NCI-H146 treated with DMSO at 0.1 percent for 48 hours (cell line): ENCODE data around the gene PTPN3.
"Not testable (repeated sequence)": the region's sequence is repeated elsewhere in the genome, so short reads cannot be mapped to it uniquely, and the experiment has no call there.

Source experiments
- DNase-seq: peaks from one replicate; lab custom pipeline; 2025; ENCODE audit not compliant: unreplicated experiment; lab: John Stamatoyannopoulos, UW

The PTPN3 gene, protein sequence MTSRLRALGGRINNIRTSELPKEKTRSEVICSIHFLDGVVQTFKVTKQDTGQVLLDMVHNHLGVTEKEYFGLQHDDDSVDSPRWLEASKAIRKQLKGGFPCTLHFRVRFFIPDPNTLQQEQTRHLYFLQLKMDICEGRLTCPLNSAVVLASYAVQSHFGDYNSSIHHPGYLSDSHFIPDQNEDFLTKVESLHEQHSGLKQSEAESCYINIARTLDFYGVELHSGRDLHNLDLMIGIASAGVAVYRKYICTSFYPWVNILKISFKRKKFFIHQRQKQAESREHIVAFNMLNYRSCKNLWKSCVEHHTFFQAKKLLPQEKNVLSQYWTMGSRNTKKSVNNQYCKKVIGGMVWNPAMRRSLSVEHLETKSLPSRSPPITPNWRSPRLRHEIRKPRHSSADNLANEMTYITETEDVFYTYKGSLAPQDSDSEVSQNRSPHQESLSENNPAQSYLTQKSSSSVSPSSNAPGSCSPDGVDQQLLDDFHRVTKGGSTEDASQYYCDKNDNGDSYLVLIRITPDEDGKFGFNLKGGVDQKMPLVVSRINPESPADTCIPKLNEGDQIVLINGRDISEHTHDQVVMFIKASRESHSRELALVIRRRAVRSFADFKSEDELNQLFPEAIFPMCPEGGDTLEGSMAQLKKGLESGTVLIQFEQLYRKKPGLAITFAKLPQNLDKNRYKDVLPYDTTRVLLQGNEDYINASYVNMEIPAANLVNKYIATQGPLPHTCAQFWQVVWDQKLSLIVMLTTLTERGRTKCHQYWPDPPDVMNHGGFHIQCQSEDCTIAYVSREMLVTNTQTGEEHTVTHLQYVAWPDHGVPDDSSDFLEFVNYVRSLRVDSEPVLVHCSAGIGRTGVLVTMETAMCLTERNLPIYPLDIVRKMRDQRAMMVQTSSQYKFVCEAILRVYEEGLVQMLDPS

DNA sequence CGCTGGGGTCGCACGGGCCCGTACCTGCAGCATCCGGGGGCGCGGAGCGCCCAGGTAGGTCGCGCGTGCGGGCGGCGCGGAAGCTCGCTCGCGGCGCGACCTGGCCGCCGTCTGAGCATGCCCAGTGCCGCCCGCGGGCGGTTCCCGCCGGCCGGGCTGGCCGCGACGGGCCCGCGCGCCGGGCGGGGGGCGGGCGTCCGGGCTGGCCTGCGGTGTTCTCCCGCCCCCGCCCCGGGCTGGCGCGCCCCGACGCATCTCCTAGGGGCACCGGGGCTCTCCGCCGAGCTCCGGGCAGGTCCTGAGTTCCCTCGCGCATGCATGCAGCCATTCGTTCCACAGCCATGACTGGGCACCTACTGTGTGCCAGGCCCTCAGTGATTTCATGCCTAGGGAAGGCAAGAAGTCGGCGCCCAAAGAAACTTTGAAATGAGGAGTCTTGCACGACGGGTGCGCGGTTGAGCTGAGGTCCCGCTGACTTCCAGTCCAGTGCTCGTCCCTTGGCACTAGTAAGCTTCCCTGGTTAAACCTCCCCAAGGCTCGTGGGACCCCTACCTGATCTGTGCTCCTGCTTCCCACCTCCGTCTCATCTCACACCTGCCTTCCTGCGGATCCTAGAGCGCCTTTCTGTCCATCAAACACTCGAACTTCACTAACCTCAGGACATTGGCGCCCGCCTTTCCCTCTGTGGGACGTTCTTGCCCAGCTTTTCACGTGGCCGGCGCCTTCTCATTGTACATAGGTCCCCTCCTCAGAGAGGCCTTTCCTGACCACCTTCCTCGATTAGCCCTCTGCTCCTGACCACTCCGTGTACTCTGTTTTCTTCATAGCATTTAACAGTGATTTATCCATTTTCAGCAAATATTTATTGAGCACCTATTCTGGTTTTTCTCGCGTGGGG lies at the start of gene PTPN3:
TSS of gene PTPN3 (minus strand) at position 113 of the 898 bp plus-strand sequence. CDS start 34,873 bp downstream, outside the sequence.
- no peak for DNase-seq

DNA sequence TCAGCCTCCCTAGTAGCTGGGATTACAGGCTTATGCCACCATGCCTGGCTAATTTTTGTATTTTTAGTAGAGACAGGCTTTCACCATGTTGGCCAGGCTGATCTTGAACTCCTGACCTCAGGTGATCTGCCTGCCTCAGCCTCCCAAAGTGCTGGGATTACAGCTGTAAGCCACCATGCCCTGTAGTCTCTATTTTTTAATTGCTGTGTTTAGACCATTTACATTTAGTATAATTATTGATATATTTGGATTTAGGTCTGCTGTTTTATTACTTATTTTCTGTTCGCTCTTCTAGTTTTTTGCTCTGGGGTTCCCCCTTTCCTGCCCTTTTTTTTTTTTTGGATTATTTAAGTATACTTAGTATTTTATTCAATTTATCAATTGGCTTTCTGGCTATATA lies 46.8 kb upstream of the PTPN3 start:
- DNase-seq, result not testable (repeated sequence)

DNA sequence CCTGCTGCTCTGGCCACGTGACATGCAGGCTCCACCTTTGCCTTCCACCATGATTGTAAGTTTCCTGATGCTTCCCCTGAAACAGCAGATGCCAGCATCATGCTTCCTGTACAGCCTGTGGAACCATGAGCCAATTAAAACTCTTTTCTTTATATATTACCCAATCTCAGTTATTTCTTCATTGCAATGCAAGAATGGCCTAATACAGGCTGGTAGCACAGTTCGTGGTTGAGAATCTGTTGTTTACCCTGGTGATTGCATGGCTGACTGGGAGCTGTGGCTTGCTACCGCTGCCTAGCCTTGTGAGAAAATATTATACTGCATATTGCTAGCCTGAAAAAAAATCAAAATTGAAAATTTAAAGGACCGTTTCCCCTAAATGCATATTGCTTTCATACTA lies 44.8 kb upstream of the PTPN3 start:
- DNase-seq, result no peak

GRCh38 chr9:109538346-109538745 lies 40.2 kb upstream of the PTPN3 start:
- DNase-seq, result no peak

- DNase-seq, result no peak
Observed at GRCh38 chr9:109537288-109537687, 39.2 kb upstream of the PTPN3 start.

GRCh38 chr9:109536859-109537258 lies 38.8 kb upstream of the PTPN3 start:
- DNase-seq, result no peak

DNA sequence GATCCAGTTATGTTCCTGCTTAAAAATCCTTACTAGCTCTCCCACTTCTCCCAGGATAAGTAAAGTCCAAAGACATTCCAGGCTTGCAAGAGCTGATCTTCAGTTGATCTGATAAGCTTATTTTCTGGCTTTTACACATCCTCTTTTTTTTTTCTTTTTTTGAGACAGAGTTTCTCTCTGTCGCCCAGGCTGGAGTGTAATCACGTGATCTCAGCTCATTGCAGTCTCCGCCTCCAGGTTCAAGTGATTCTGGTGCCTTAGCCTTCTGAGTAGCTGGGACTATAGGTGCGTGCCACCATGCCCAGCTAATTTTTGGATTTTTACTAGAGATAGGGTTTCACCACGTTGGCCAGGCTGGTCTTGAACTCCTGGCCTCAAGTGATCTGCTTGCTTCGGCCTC lies 37.3 kb upstream of the PTPN3 start:
- no peak for DNase-seq

GRCh38 chr9:109534151-109534550 lies 36.0 kb upstream of the PTPN3 start:
- DNase-seq, result no peak

DNA sequence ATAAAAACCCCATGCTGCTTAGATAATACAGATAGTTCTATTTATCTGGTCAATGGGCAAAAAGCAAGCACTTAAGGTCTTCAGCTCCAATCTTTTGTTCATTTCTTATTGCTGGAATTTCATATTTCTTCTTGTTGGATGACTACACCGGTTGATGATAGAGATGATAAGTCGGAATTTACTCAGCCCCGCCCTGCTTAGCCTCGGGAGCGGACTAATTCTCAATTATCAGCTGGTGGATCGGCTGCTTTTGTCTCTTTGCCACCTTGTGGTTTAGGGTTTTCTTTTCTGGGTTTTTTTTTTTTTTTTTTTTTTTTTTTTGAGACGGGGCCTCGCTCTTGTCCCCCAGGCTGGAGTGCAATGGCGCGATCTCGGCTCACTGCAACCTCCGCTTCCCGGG lies 34.5 kb upstream of the PTPN3 start:
- not testable (repeated sequence) for DNase-seq

DNA sequence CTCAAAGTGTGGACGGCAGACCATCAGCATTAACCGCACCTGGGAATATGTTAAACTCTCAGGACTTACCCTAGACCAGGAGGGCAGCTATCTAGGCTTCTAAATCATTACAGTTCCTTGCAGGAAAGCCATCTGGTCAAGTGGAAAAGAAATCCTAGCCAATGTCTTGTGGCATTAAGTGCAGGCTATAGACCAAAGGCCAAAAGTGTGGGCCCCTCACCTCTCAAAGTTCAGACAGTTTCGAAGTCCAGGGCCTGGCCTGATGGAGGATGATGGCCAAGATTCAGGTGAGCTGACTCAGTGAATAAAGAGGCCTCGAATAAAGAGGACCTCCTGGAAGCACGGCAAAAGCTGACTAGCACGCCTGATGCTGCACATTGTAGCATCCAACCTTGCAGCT lies 24.0 kb upstream of the PTPN3 start:
- DNase-seq, result no peak

GRCh38 chr9:109520475-109521132 lies 22.5 kb upstream of the PTPN3 start:
- peak; percentile 47 for DNase-seq

DNA sequence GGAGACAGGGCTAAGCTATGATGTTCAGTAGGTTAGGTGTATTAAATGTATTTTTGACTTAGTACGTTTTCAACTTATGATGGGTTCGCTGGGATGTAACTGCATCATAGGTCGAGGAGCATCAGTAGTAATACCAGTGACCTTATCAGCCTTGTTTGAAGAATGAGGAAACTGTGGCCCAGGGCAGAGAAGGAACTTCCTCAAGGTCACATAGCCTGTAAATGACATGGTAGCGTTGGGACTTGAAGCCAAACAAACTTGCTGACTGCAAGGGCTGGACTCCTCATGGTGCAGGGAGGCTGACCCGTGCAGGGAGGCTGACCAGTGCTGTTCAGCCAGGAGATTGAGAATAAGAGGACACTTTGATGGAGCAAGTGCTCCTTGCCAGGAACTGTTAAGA lies 21.3 kb upstream of the PTPN3 start:
- DNase-seq, result no peak

- DNase-seq, result no peak
Observed at GRCh38 chr9:109518621-109519335, 20.7 kb upstream of the PTPN3 start.

DNA sequence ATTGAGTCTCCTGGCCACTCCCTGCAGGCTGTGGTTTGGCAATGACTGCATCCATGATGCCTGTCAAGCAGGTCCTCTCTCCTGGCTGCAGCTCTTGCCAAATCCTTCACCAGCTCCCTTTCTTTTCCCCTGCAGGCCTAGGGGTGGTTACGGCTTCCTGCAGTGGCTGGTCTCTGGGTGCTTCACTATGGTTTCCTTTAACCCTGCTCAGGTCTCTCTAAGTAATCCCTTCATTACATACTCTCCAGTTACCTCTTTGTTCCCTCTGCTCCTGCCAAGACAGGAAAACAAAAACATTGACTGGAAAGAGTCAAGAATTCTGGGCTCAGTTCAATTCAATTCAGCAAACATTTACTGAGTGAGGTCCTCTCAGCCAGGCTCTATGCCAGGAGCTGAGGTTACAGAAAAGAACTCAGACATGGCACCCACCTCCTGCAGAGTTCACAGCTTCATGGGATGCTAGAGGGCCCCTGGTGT lies 19.8 kb upstream of the PTPN3 start:
- DNase-seq, result no peak

GRCh38 chr9:109513871-109514270 lies 15.8 kb upstream of the PTPN3 start:
- DNase-seq, result no peak

GRCh38 chr9:109512170-109512756 lies 14.2 kb upstream of the PTPN3 start:
- DNase-seq, result no peak

DNA sequence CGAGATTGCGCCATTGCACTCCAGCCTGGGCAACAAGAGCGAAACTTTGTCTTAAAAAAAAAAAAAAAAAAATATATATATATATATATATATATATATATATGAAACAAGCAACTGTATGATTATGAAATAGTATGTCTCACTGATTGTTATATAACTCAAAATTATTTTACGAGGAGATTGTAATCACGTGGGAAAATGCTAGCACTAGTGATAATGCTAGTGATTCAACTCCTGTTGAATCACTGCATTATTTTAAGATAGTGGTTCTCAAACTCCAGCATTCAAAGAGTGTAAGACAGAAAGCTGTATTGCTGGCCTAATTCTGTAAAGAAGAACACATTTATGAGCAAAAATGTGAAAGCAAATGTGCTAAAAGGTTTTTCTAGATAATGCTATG lies 12.4 kb upstream of the PTPN3 start:
- no peak for DNase-seq

DNA sequence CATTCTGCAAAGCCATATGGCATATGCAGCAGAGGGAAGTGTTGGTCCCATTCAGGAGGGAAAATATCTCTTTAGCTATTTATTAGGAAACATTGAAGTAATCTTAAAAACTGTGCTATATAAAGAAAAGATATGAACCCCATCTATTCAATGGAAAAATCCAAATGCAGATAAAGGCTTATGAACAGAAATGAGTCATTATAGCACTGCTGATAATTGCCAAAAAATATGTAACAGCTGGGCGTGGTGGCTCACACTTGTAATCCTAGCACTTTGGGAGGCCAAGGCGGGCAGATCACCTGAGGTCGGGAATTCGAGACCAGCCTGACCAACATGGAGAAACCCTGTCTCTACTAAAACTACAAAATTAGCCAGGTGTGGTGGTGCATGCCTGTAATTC lies 11.9 kb upstream of the PTPN3 start:
- not testable (repeated sequence) for DNase-seq

DNA sequence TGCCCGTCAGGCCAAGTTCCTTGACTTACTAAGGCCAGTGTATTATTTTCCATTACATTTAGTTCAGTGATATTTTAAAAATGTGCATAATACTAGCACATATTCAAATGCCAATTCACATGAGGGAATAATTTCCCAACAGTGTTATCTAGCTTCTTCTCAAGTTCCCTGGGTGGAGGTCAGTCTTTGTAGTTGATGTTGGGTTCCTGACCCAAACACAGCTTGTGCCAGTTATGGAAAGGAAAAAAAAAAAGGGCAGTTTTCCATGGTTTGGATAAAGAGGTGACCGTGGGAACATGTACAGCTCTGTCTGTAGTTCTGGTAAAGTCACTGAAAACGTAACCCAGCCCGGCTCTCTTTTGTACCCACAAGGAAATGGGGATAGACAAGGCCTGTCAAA lies 11.5 kb upstream of the PTPN3 start:
- DNase-seq, result no peak
